K562 (cell line): ENCODE measurements around the gene AP1M1. TPM values are rescaled to one million over a fixed set of nuclear protein-coding genes. Genes with fewer than 3 reads are reported as not detected.

Experiments
- ATAC-seq: fragments of 200-7000 bp; cut with Tn5 transposase; 3 replicates; pipeline ENCODE4 v1.9.1; 2020; ENCODE audit warnings: moderate library complexity
- BruUV-seq: library from RNA; stranded (reverse); fragments of 400-500 nt; replicated peaks from 2 replicates; lab custom pipeline; 2021; lab: Mats Ljungman, UMichigan
- CTCF ChIA-PET: fragments of 300-600 bp; formaldehyde crosslinking; extraction: SDS; loops from one replicate; lab custom pipeline; 2021; ENCODE audit warnings: low intra/inter-chr PET ratio; lab: Yijun Ruan, JAX
- POLR2A ChIA-PET: fragments of 300-600, 350-650 bp; sonication (Branson Sonifier 250); formaldehyde crosslinking; extraction: SDS; loops from one replicate; lab custom pipeline; 2021; ENCODE audit warnings: antibody characterized with exemption, inconsistent platforms; lab: Yijun Ruan, JAX
- DNase-seq, 4 experiments: peaks; one replicate each; pipeline versions ENCODE4 v3.0.0 to v3.0.0-alpha.2; 2011 to 2018; ENCODE audit warnings: low spot score in 3 of 4, mixed read lengths in 3 of 4; ENCODE audit errors: extremely low read depth in 1 of 4
- FAIRE-seq: peaks from 2 replicates; lab custom pipeline; 2011; peaks lifted over from hg19 to GRCh38; lab: Jason Lieb, UNC
- H2AFZ ChIP-seq: 2 replicates; pipeline ENCODE4 v1.6.0; 2011; ENCODE audit warnings: low read depth, low read length, control low read depth, inconsistent platforms
- H3K27ac ChIP-seq: fragments of 200-600 bp; 3 replicates; pipeline ENCODE4 v1.8.0; 2011; ENCODE audit warnings: low read depth, mild to moderate bottlenecking, control low read depth, inconsistent platforms, low read length, moderate library complexity, mixed read lengths; ENCODE audit errors: extremely low read depth
- H3K27me3 ChIP-seq, 2 experiments: fragments of 300-600 bp in 1 of 2; 2 replicates in 1 of 2; 3 replicates in 1 of 2; pipeline versions ENCODE4 v1.6.0 to v1.8.0; 2011; ENCODE audit warnings: inconsistent platforms in 2 of 2, low read length in 2 of 2, mild to moderate bottlenecking in 1 of 2, mixed read lengths in 1 of 2, moderate library complexity in 1 of 2; ENCODE audit not compliant: control insufficient read depth in 2 of 2, insufficient read depth in 2 of 2
- H3K36me3 ChIP-seq: fragments of 300-600 bp; 3 replicates; pipeline ENCODE4 v1.8.0; 2011; ENCODE audit warnings: mild to moderate bottlenecking, low read length, inconsistent platforms; ENCODE audit not compliant: control insufficient read depth, insufficient read depth
- H3K4me1 ChIP-seq, 2 experiments: fragments of 200-600 bp in 1 of 2; replicated peaks in 1 of 2; 2 replicates in 1 of 2; 3 replicates in 1 of 2; pipeline versions ENCODE4 v1.5.1 to v1.8.0; 2011; ENCODE audit warnings: inconsistent platforms in 2 of 2, low read length in 2 of 2, mild to moderate bottlenecking in 1 of 2, mixed read lengths in 1 of 2, moderate library complexity in 1 of 2; ENCODE audit not compliant: control insufficient read depth in 2 of 2, insufficient read depth in 2 of 2
- H3K4me2 ChIP-seq: 2 replicates; pipeline ENCODE4 v1.6.1; 2011; ENCODE audit warnings: low read length, control low read depth, inconsistent platforms, mixed read lengths; ENCODE audit not compliant: insufficient read depth
- H3K4me3 ChIP-seq: fragments of 200-600 bp; sonication (generic), shearing (Covaris generic); 2 replicates; pipeline ENCODE4 v1.5.1; 2016; ENCODE audit warnings: control low read depth, inconsistent platforms
- H3K79me2 ChIP-seq: fragments of 200-600 bp; 3 replicates; pipeline ENCODE4 v1.8.0; 2011; ENCODE audit warnings: low read length, inconsistent platforms; ENCODE audit not compliant: control insufficient read depth, insufficient read depth
- H3K9ac ChIP-seq, 2 experiments: 2 replicates each; pipeline versions ENCODE4 v1.6.0 to v1.6.1; 2011; ENCODE audit warnings: low read depth in 2 of 2, low read length in 2 of 2, control low read depth in 1 of 2, inconsistent platforms in 1 of 2, mild to moderate bottlenecking in 1 of 2, mixed read lengths in 1 of 2; ENCODE audit not compliant: insufficient read depth in 1 of 2
- H3K9me1 ChIP-seq: one replicate; pipeline ENCODE4 v1.6.0; 2011; ENCODE audit warnings: inconsistent platforms, mild to moderate bottlenecking, low read length, moderate library complexity; ENCODE audit not compliant: control insufficient read depth, insufficient read depth
- H3K9me3 ChIP-seq: replicated peaks from 2 replicates; pipeline ENCODE4 v1.5.1; 2011; ENCODE audit warnings: low read depth, low read length, inconsistent platforms; ENCODE audit not compliant: control insufficient read depth, insufficient read depth
- H4K20me1 ChIP-seq: replicated peaks from 2 replicates; pipeline ENCODE4 v1.6.1; 2011; ENCODE audit warnings: low read length, inconsistent platforms, mixed read lengths; ENCODE audit not compliant: control insufficient read depth, insufficient read depth
- CBX2 ChIP-seq: fragments of 200-600 bp; sonication (generic); IDR thresholded peaks from one replicate; pipeline ENCODE4 v1.6.1; 2012; ENCODE audit warnings: mild to moderate bottlenecking, low read length, inconsistent platforms; ENCODE audit not compliant: insufficient read depth, poor library complexity, severe bottlenecking
- CC2D1A ChIP-seq: fragments of 450-650 bp; IDR thresholded peaks from 2 replicates; pipeline ENCODE4 v1.6.1; 2017; ENCODE audit warnings: mild to moderate bottlenecking
- DIDO1 ChIP-seq: fragments of 450-650 bp; IDR thresholded peaks from 2 replicates; pipeline ENCODE4 v1.6.1; 2016; ENCODE audit warnings: low read depth, missing biosample characterization, missing genetic modification characterization
- EZH2 ChIP-seq: IDR thresholded peaks from 2 replicates; pipeline ENCODE4 v1.6.1; 2012; ENCODE audit warnings: low read depth, mild to moderate bottlenecking, inconsistent platforms, low read length, borderline replicate concordance
- GTF2E2 ChIP-seq: fragments of 200-800 bp; sonication (Bioruptor generic); IDR thresholded peaks from 2 replicates; pipeline ENCODE4 v1.6.1; 2016; ENCODE audit warnings: missing genetic modification characterization, missing compliant biosample characterization
- JUND ChIP-seq, 2 experiments: IDR thresholded peaks; 2 replicates in 1 of 2; 3 replicates in 1 of 2; pipeline ENCODE4 v1.6.1; 2011; ENCODE audit warnings: borderline replicate concordance in 2 of 2, low read depth in 2 of 2, low read length in 2 of 2, improper control_type of control experiment in 1 of 2, missing biosample characterization in 1 of 2, missing genetic modification characterization in 1 of 2, missing genetic modification reagents in 1 of 2
- KLF13 ChIP-seq: fragments of 450-650 bp; IDR thresholded peaks from 2 replicates; pipeline ENCODE4 v1.6.1; 2016; ENCODE audit warnings: missing genetic modification characterization, low read depth, mild to moderate bottlenecking, missing compliant biosample characterization, moderate library complexity, borderline replicate concordance
- LEF1 ChIP-seq: fragments of 450-650 bp; IDR thresholded peaks from 2 replicates; pipeline ENCODE4 v1.6.1; 2016; ENCODE audit warnings: mild to moderate bottlenecking
- MTA1 ChIP-seq: fragments of 450-650 bp; IDR thresholded peaks from 2 replicates; pipeline ENCODE4 v1.6.1; 2017; ENCODE audit warnings: borderline replicate concordance
- OTX1 ChIP-seq: fragments of 450-650 bp; formaldehyde crosslinking; IDR thresholded peaks from 2 replicates; pipeline ENCODE4 v1.4.0; 2022; ENCODE audit warnings: mild to moderate bottlenecking
- PHTF2 ChIP-seq: fragments of 250-450 bp; sonication (Bioruptor Pico); IDR thresholded peaks from 2 replicates; pipeline ENCODE4 v1.5.0; 2021; ENCODE audit warnings: mild to moderate bottlenecking
- SMARCE1 ChIP-seq: fragments of 450-650 bp; IDR thresholded peaks from 2 replicates; pipeline ENCODE4 v1.7.1; 2016; ENCODE audit warnings: mild to moderate bottlenecking
- YY1 ChIP-seq, 3 experiments: IDR thresholded peaks; 2 replicates each; pipeline ENCODE4 v1.6.1; 2011; ENCODE audit warnings: low read length in 2 of 3, mild to moderate bottlenecking in 2 of 3, moderate library complexity in 2 of 3, borderline replicate concordance in 1 of 3, control low read depth in 1 of 3, low read depth in 1 of 3; ENCODE audit not compliant: insufficient read depth in 3 of 3, insufficient replicate concordance in 2 of 3, control insufficient read depth in 1 of 3, insufficient read length in 1 of 3; ENCODE audit errors: extremely low read depth in 1 of 3
- ZFP36 ChIP-seq: fragments of 150-350 bp; IDR thresholded peaks from 2 replicates; pipeline ENCODE4 v1.6.1; 2018; ENCODE audit warnings: low read length, low read depth; ENCODE audit not compliant: partially characterized antibody
- ZNF174 ChIP-seq: fragments of 250-450 bp; sonication (Bioruptor Pico); IDR thresholded peaks from 2 replicates; pipeline ENCODE4 v1.4.0; 2020; ENCODE audit warnings: mild to moderate bottlenecking
- ZNF232 ChIP-seq: sonication (generic); formaldehyde crosslinking; IDR thresholded peaks from 2 replicates; pipeline ENCODE4 v1.8.0; 2022; ENCODE audit warnings: mild to moderate bottlenecking, missing genetic modification reagents
- ZNF589 ChIP-seq: fragments of 200-800 bp; sonication (Bioruptor generic); IDR thresholded peaks from 2 replicates; pipeline ENCODE4 v1.6.1; 2016; ENCODE audit warnings: low read depth, missing genetic modification characterization, missing compliant biosample characterization
- ZNF644 ChIP-seq: fragments of 200-800 bp; sonication (Bioruptor generic); IDR thresholded peaks from 2 replicates; pipeline ENCODE4 v1.6.1; 2016; ENCODE audit warnings: low read depth, missing genetic modification characterization, missing compliant biosample characterization
- WGBS: fragments of 100-300 bp; shearing (Covaris generic); methylation state at CpG from one replicate; pipeline ENCODE4 v1.1.6; 2016; ENCODE audit warnings: low coverage, mixed read lengths; ENCODE audit not compliant: insufficient coverage; ENCODE audit errors: missing lambda C conversion rate; 5-methylcytosine and 5-hydroxymethylcytosine counted together
- in situ Hi-C: fragments of 300-500 bp; cut with MboI; formaldehyde crosslinking; loops from 4 replicates; pipeline ENCODE4 v1.15.0; 2018; ENCODE audit warnings: inconsistent platforms, mixed read lengths
- intact Hi-C: fragments of 100-400 bp; cut with micrococcal nuclease; formaldehyde crosslinking; loops from 2 replicates; pipeline ENCODE4 v1.14.2; 2022
- polyA plus RNA-seq, 8 experiments: library from polyadenylated mRNA; depleted of rRNA in 4 of 8; stranded (reverse) in 5 of 8; unstranded in 3 of 8; fragments of >200 nt; fragmentation: Nextera tagmentation in 2 of 8; fragmentation: Illumina TruSeq in 1 of 8; extraction: Ambion mirVana in 2 of 8; extraction: Trizol in 1 of 8; gene quantifications; 2 replicates each; pipeline versions ENCODE4 v1.2.1 to v1.2.3, GENCODE V29; 2011 to 2014; ENCODE audit warnings: inconsistent platforms in 1 of 8, missing spikeins in 1 of 8
- total RNA-seq, 7 experiments: library from RNA; depleted of rRNA in 6 of 7; stranded (reverse); fragments of >200 nt in 6 of 7; fragmentation: Illumina TruSeq in 2 of 7; extraction: Trizol in 2 of 7; gene quantifications; 2 replicates each; pipeline versions ENCODE4 v1.2.1 to v1.2.3, GENCODE V29; 2011 to 2021; ENCODE audit warnings: low replicate concordance in 1 of 7
- TF ChIP-seq, protein P1 (sequence below): fragments of 250-450 bp; sonication (Bioruptor Pico); IDR thresholded peaks from 2 replicates; pipeline ENCODE4 v1.4.0; 2020; ENCODE audit warnings: mild to moderate bottlenecking, moderate library complexity

The AP1M1 gene
- total and polyA plus RNA-seq, 9 of the 15 experiments (the other 6 are each of a cell fraction or from before 2014, with no cell fraction given) = 0.87 to 56.2 (median 29.1) TPM

GRCh38 chr19:16217716-16218451, 20.2 kb downstream of the AP1M1 start:
- no peaks in the 10 kb centered on the region for H3K27me3 ChIP-seq
- 87% methylated on average over 16 of the region's 16 CpGs for WGBS
- H3K79me2 ChIP-seq = no peaks in the 10 kb centered on the region
- FAIRE-seq = no peak
- TF ChIP-seq YY1 (IDR thresholded peaks at IDR 0.05; ENCODE audit: borderline replicate concordance in 1 of 3, control insufficient read depth in 1 of 3, extremely low read depth in 1 of 3, insufficient read depth in 3 of 3, insufficient read length in 1 of 3, insufficient replicate concordance in 2 of 3, low read depth in 1 of 3, low read length in 2 of 3) (no peak), JUND (IDR thresholded peaks at IDR 0.05; ENCODE audit: borderline replicate concordance, low read depth, low read length) (no peak), JUND (tag; IDR thresholded peaks at IDR 0.05; ENCODE audit: borderline replicate concordance, low read depth, low read length) (no peak), CC2D1A (no peak), ZNF644 (no peak), ZNF589 (CRISPR knock-in tag) (no peak), DIDO1 (tag) (no peak), ZFP36 (no peak), LEF1 (no peak), OTX1 (CRISPR knock-in tag) (no peak), CBX2 (no peak), MTA1 (no peak), PHTF2 (no peak), GTF2E2 (no peak), KLF13 (tag) (no peak), SMARCE1 (no peak), EZH2 (no peak), ZNF174 (CRISPR knock-in tag) (no peak), ZNF232 (no peak)
- TF ChIP-seq, protein P1, sequence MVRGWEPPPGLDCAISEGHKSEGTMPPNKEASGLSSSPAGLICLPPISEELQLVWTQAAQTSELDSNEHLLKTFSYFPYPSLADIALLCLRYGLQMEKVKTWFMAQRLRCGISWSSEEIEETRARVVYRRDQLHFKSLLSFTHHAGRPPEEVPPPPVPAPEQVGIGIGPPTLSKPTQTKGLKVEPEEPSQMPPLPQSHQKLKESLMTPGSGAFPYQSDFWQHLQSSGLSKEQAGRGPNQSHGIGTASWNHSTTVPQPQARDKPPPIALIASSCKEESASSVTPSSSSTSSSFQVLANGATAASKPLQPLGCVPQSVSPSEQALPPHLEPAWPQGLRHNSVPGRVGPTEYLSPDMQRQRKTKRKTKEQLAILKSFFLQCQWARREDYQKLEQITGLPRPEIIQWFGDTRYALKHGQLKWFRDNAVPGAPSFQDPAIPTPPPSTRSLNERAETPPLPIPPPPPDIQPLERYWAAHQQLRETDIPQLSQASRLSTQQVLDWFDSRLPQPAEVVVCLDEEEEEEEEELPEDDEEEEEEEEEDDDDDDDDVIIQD (CRISPR knock-in tag) = no peak
- TF ChIP-seq, all 486 proteins: peak for 0
- no peak overlapping the region for H2AFZ ChIP-seq
- H3K4me2 ChIP-seq = no peak overlapping the region
- intact Hi-C loops (no loop called here), in situ Hi-C loops (no loop called here)
- no peak overlapping the region for H3K9ac ChIP-seq
- H4K20me1 ChIP-seq = no peaks in the 10 kb centered on the region
- DNase-seq (no peak), ATAC-seq (no peak)
- H3K27ac ChIP-seq = no peak overlapping the region
- H3K4me3 ChIP-seq = no peak overlapping the region
- CTCF ChIA-PET = no interaction called here
- POLR2A ChIA-PET = interaction anchor here (0.5 to 0.8 kb wide), 3 partner anchors 16 to 1038 kb away, joined by 3 read pairs; no protein-coding TSS in a partner anchor
- H3K4me1 ChIP-seq = no peaks in the 10 kb centered on the region; a peak in 1 of 5 replicates
- H3K9me1 ChIP-seq = no peaks in the 10 kb centered on the region
- H3K36me3 ChIP-seq = peaks cover 17% of the 10 kb centered on the region; the same call in 2 of the 3 replicates
- H3K9me3 ChIP-seq = peaks cover 19% of the 10 kb centered on the region
- BruUV-seq = no TSS peak
